ENCODE measurements around the gene RABGEF1.

DNA sequence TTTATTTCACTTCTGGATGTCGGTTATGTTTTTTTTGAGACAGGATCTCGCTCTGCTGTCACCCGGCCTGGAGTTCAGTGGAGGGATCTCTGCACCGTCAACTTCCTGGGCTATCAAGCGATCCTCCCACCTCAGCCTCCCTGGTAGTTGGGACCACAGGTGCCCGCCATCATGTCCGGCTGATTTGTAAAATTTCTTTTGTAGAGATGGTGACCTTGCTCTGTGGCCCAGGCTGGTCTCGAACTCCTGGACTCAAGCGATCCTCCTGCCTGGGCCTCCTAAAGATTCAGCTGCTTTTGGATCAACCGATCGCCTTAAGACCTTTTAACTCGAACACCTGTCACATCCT lies 606 bp upstream of the RABGEF1 start:
- TF ChIP-seq CTCF (IDR thresholded peaks at IDR 0.05; ENCODE audit: poor library complexity) (no peak), EZH2 (IDR thresholded peaks at IDR 0.05; ENCODE audit: borderline replicate concordance) (no peak), EZH2phosphoT487 (IDR thresholded peaks at IDR 0.05; ENCODE audit: low read depth, severe bottlenecking, unreplicated experiment) (no peak)

All from hepatocyte (in vitro differentiated cells).